ENCODE measurements around the gene GINS2. TPM values are rescaled to one million over a fixed set of nuclear protein-coding genes. Genes with fewer than 3 reads are reported as not detected.

GINS2 gene
- total RNA-seq, 1 experiment from 2014 or later, result 53.3 TPM

- TF ChIP-seq, protein P1, sequence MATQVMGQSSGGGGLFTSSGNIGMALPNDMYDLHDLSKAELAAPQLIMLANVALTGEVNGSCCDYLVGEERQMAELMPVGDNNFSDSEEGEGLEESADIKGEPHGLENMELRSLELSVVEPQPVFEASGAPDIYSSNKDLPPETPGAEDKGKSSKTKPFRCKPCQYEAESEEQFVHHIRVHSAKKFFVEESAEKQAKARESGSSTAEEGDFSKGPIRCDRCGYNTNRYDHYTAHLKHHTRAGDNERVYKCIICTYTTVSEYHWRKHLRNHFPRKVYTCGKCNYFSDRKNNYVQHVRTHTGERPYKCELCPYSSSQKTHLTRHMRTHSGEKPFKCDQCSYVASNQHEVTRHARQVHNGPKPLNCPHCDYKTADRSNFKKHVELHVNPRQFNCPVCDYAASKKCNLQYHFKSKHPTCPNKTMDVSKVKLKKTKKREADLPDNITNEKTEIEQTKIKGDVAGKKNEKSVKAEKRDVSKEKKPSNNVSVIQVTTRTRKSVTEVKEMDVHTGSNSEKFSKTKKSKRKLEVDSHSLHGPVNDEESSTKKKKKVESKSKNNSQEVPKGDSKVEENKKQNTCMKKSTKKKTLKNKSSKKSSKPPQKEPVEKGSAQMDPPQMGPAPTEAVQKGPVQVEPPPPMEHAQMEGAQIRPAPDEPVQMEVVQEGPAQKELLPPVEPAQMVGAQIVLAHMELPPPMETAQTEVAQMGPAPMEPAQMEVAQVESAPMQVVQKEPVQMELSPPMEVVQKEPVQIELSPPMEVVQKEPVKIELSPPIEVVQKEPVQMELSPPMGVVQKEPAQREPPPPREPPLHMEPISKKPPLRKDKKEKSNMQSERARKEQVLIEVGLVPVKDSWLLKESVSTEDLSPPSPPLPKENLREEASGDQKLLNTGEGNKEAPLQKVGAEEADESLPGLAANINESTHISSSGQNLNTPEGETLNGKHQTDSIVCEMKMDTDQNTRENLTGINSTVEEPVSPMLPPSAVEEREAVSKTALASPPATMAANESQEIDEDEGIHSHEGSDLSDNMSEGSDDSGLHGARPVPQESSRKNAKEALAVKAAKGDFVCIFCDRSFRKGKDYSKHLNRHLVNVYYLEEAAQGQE (IDR thresholded peaks at IDR 0.05; ENCODE audit: low read depth), result no peak
- TF ChIP-seq SIN3A (IDR thresholded peaks at IDR 0.05; ENCODE audit: low read depth) (no peak), POLR2A (IDR thresholded peaks at IDR 0.05; ENCODE audit: borderline replicate concordance, extremely low read depth, insufficient read depth, insufficient read length) (no peak), FOSL1 (IDR thresholded peaks at IDR 0.05; ENCODE audit: low read depth) (no peak)
- TF ChIP-seq, protein P2, sequence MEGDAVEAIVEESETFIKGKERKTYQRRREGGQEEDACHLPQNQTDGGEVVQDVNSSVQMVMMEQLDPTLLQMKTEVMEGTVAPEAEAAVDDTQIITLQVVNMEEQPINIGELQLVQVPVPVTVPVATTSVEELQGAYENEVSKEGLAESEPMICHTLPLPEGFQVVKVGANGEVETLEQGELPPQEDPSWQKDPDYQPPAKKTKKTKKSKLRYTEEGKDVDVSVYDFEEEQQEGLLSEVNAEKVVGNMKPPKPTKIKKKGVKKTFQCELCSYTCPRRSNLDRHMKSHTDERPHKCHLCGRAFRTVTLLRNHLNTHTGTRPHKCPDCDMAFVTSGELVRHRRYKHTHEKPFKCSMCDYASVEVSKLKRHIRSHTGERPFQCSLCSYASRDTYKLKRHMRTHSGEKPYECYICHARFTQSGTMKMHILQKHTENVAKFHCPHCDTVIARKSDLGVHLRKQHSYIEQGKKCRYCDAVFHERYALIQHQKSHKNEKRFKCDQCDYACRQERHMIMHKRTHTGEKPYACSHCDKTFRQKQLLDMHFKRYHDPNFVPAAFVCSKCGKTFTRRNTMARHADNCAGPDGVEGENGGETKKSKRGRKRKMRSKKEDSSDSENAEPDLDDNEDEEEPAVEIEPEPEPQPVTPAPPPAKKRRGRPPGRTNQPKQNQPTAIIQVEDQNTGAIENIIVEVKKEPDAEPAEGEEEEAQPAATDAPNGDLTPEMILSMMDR (IDR thresholded peaks at IDR 0.05 in 2 of 3, conservative IDR thresholded peaks at IDR 0.05 in 1 of 3; ENCODE audit: borderline replicate concordance in 1 of 3, insufficient read depth in 1 of 3, low read depth in 2 of 3, low read length in 2 of 3), result no peak
Observed at GRCh38 chr16:85704011-85704410, 15.3 kb upstream of the GINS2 start (continued).

- POLR2A ChIA-PET, result no interaction called here
- BruUV-seq (replicated peaks), result no TSS peak
- Histone ChIP-seq H3K27me3 (ENCODE audit: insufficient read depth, low read length) (peaks cover 12% of the 10 kb centered on the region; the same call in 1 of the 2 replicates), H3K36me3 (ENCODE audit: control insufficient read depth in 1 of 2, insufficient read depth in 2 of 2, low read length in 2 of 2) (no peaks in the 10 kb centered on the region), H3K4me1 (ENCODE audit: control insufficient read depth in 1 of 2, insufficient read depth in 2 of 2, low read length in 2 of 2) (peaks cover 0 to 12% of the 10 kb centered on the region in 2 experiments; a peak in 1 of 4 replicates), H3K9me3 (ENCODE audit: control insufficient read depth in 1 of 2, insufficient read depth in 1 of 2, low read depth in 1 of 2, low read length in 2 of 2) (no peaks in the 10 kb centered on the region), H2AFZ (ENCODE audit: low read depth, low read length, poor library complexity, severe bottlenecking) (no peak overlapping the region), H3K4me3 (replicated peaks in 1 of 2; ENCODE audit: low read depth in 1 of 2, low read length in 2 of 2) (no peak overlapping the region), H3K27ac (ENCODE audit: low read depth, low read length) (no peak overlapping the region), H3K4me2 (ENCODE audit: low read length) (no peak overlapping the region), H4K20me1 (ENCODE audit: insufficient read depth) (no peaks in the 10 kb centered on the region), H3K9ac (ENCODE audit: low read length) (no peak overlapping the region), H3K79me2 (ENCODE audit: insufficient read depth, low read length) (no peaks in the 10 kb centered on the region), H3K9me2 (ENCODE audit: insufficient read depth) (no peaks in the 10 kb centered on the region)
- TF ChIP-seq, protein P1 (IDR thresholded peaks at IDR 0.05; ENCODE audit: low read depth), result no peak
- 0 out of 2 replicates have a peak, but pooled peaks have one; percentile 22 for TF ChIP-seq MAX (IDR thresholded peaks at IDR 0.05)
- no peak for TF ChIP-seq FOSL1 (IDR thresholded peaks at IDR 0.05; ENCODE audit: low read depth)
- no peak for TF ChIP-seq EZH2 (IDR thresholded peaks at IDR 0.05)
- TF ChIP-seq EGR1 (IDR thresholded peaks at IDR 0.05; ENCODE audit: low read depth), result no peak
- TF ChIP-seq POLR2A (IDR thresholded peaks at IDR 0.05; ENCODE audit: borderline replicate concordance, extremely low read depth, insufficient read depth, insufficient read length), result no peak
- TF ChIP-seq, protein P3, sequence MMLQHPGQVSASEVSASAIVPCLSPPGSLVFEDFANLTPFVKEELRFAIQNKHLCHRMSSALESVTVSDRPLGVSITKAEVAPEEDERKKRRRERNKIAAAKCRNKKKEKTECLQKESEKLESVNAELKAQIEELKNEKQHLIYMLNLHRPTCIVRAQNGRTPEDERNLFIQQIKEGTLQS (IDR thresholded peaks at IDR 0.05), result no peak
- no peak for TF ChIP-seq YY1 (IDR thresholded peaks at IDR 0.05; ENCODE audit: extremely low read depth, insufficient replicate concordance, low read depth, low read length)
- DNase-seq (ENCODE audit: low read depth, low spot score) (no peak), ATAC-seq (peak; percentile 55)
- CTCF ChIA-PET, result no interaction called here
- intact Hi-C loops (cut with micrococcal nuclease), result no loop called here
- RAD21 ChIA-PET (ENCODE audit: low non-redundant PET in 1 of 2, low total read pairs in 2 of 2, uncharacterized antibody in 2 of 2, unreplicated experiment in 2 of 2), result no interaction called here
Observed at GRCh38 chr16:85699628-85700027, 10.9 kb upstream of the GINS2 start.
